ENCODE data around the gene MAST4. TPM values are rescaled to one million over a fixed set of nuclear protein-coding genes. Genes with fewer than 3 reads are reported as not detected.

Gene MAST4
- total RNA-seq, 1 donor from 2014 or later, result 19.1 TPM

GRCh38 chr5:66880401-66880800, 284.2 kb downstream of the MAST4 start:
- Histone ChIP-seq H3K4me3 (ENCODE audit: low read depth, low read length) (no peak overlapping the region), H3K36me3 (ENCODE audit: control insufficient read depth, insufficient read depth, low read length) (no peaks in the 10 kb centered on the region), H3K27me3 (ENCODE audit: control insufficient read depth, insufficient read depth, low read length) (no peaks in the 10 kb centered on the region)
- TF ChIP-seq CTCF (IDR thresholded peaks at IDR 0.05; ENCODE audit: insufficient read depth, low read length, poor library complexity, severe bottlenecking), result no peak
- DNase-seq (ENCODE audit: low read depth), result no peak

- Histone ChIP-seq H3K4me3 (ENCODE audit: low read depth, low read length) (no peak overlapping the region), H3K36me3 (ENCODE audit: control insufficient read depth, insufficient read depth, low read length) (no peaks in the 10 kb centered on the region), H3K27me3 (ENCODE audit: control insufficient read depth, insufficient read depth, low read length) (no peaks in the 10 kb centered on the region)
- no peak for DNase-seq (ENCODE audit: low read depth)
- no peak for TF ChIP-seq CTCF (IDR thresholded peaks at IDR 0.05; ENCODE audit: insufficient read depth, low read length, poor library complexity, severe bottlenecking)
These were observed 285.4 kb downstream of the MAST4 start for GRCh38 chr5:66881480-66882161.

- Histone ChIP-seq H3K36me3 (ENCODE audit: control insufficient read depth, insufficient read depth, low read length) (no peaks in the 10 kb centered on the region), H3K27me3 (ENCODE audit: control insufficient read depth, insufficient read depth, low read length) (no peaks in the 10 kb centered on the region), H3K4me3 (ENCODE audit: low read depth, low read length) (no peak overlapping the region)
- no peak for DNase-seq (ENCODE audit: low read depth)
- no peak for TF ChIP-seq CTCF (IDR thresholded peaks at IDR 0.05; ENCODE audit: insufficient read depth, low read length, poor library complexity, severe bottlenecking)
These were observed 286.5 kb downstream of the MAST4 start for GRCh38 chr5:66882606-66883227.

GRCh38 chr5:66884564-66885243, 288.5 kb downstream of the MAST4 start:
- DNase-seq (ENCODE audit: low read depth), result no peak
- TF ChIP-seq CTCF (IDR thresholded peaks at IDR 0.05; ENCODE audit: insufficient read depth, low read length, poor library complexity, severe bottlenecking), result no peak
- H3K36me3 ChIP-seq (ENCODE audit: control insufficient read depth, insufficient read depth, low read length), result no peaks in the 10 kb centered on the region
- no peak overlapping the region for H3K4me3 ChIP-seq (ENCODE audit: low read depth, low read length)
- no peaks in the 10 kb centered on the region for H3K27me3 ChIP-seq (ENCODE audit: control insufficient read depth, insufficient read depth, low read length)

GRCh38 chr5:66886941-66887340, 290.7 kb downstream of the MAST4 start:
- DNase-seq (ENCODE audit: low read depth), result no peak
- Histone ChIP-seq H3K27me3 (ENCODE audit: control insufficient read depth, insufficient read depth, low read length) (no peaks in the 10 kb centered on the region), H3K4me3 (ENCODE audit: low read depth, low read length) (no peak overlapping the region), H3K36me3 (ENCODE audit: control insufficient read depth, insufficient read depth, low read length) (no peaks in the 10 kb centered on the region)
- TF ChIP-seq CTCF (IDR thresholded peaks at IDR 0.05; ENCODE audit: insufficient read depth, low read length, poor library complexity, severe bottlenecking), result no peak

Measured in kidney epithelial cell (primary cell).